Activated CD8-positive, alpha-beta memory T cell treated with anti-CD3 and anti-CD28 coated beads, Interleukin-2, amount 50 U/mL, for 1 hour (primary cell): ENCODE results near the gene ATP2A1.
"Not testable (repeated sequence)": the region's sequence is repeated elsewhere in the genome, so short reads cannot be mapped to it uniquely, and the experiment has no call there.

Experiments used
- DNase-seq: peaks from one replicate; pipeline ENCODE4 v3.0.0-alpha.2; 2020; ENCODE audit errors: extremely low read depth

The ATP2A1 gene

DNA sequence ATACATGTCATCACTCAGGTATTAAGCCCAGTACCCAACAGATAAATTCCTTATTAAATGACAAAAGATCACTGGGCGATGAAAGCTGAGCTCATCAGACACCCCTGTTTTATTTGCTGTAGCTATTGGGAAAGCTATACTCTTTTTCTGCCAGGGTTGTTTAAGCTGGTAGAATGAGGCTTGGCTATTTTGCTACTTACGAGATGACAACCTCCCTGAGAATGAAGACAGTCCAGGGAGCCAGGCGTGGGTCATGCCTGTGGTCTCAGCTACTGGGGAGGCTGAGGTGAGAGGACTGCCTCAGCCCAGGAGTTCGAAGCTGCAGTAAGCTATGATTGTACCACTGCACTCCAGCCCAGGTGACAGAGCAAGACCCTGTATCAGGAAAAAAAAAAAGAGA, 19.0 kb upstream of the ATP2A1 start:
- DNase-seq: no peak

DNA sequence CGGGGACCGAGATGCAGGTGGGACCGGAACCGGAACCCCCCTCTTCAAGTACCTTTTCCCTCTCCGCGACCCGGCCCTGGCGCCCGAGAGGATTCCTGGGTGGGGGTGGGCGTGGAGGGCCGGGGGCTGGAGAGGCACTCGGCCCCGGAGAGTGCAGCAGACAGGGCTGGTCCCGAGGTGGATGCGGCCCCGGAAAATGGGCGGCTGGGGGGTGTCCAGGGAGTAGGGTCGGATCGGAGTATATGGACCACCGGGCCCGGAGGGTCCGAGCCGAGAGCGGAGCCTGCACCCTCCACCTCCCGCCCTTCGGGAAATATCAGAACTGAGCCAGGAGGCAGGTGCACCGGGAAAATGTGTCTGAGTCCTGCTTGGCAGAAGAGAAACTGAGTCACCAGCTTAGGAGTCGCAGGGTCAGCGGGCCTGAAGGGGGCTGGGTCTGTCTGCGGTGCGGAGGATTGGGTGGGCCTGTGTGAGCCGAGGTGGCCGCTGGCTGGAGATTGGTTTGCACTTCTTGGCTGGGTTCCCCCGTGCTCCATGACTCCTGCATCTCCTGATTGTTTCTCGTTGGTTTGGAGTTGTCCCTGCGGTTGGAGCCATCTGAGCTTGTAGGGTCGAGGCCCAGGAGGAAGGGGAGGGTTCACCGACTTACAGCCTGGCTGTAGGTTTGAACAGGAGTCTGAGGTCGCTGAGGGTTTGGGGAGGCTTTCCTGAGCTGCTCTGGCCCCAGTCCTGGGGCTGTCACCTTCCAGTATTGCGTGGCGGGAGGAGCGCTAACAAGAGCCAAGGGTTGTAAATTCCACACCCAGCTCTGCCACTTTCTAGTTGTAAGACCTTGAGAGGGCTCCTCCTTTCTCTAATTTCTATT, 14.1 kb upstream of the ATP2A1 start:
- DNase-seq: no peak

GRCh38 chr16:28865001-28865688, 13.1 kb upstream of the ATP2A1 start:
- no peak for DNase-seq

DNA sequence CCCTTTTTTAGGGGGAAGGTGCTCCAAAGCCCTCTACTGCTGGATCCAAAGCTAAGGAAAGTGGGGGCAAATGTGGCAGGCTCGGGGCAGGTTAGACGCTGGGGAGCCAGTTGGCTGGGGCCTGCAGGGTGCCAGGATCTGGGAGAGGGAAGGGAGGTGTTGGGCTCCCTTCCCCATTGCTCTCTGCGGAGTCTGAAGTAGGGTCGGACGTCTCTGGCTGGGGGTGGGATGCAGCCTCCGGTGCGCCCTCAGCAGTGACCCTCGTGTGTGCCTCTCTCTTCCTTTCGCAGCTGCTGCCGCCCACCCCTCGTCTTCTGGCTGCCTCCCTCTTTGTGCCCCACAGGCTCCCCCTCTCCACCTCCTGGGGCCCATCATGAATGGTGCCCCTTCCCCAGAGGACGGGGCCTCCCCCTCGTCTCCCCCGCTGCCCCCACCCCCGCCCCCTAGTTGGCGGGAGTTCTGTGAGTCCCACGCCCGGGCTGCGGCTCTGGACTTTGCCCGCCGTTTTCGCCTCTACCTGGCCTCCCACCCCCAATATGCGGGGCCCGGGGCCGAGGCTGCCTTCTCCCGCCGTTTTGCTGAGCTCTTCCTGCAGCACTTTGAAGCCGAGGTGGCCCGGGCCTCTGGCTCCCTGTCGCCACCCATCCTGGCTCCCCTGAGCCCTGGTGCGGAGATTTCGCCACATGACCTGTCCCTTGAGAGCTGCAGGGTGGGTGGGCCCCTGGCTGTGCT, 12.4 kb upstream of the ATP2A1 start:
- no peak for DNase-seq

- DNase-seq: no peak
These were observed 11.9 kb upstream of the ATP2A1 start for GRCh38 chr16:28866454-28866804.

DNA sequence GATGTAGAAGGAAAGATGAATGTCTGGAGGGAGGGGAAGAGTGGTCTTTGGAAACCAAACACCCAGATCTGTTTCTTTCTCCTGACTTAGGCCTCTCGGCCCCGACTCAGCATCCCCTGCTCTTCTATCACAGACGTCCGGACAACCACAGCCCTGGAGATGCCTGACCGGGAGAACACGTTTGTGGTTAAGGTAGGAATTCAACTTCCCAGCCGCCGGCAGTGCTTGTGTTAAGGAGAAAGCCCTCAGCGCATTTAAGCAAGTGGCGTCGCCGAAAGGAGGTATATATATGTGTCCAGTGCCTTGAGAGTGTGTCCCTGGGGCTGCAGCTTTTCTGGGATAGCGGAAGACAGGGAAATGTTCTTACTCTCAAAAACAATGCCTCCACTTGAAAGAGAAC, 11.0 kb upstream of the ATP2A1 start:
- no peak for DNase-seq

- not testable (repeated sequence) for DNase-seq
These were observed 10.6 kb upstream of the ATP2A1 start for GRCh38 chr16:28867646-28868045.

DNA sequence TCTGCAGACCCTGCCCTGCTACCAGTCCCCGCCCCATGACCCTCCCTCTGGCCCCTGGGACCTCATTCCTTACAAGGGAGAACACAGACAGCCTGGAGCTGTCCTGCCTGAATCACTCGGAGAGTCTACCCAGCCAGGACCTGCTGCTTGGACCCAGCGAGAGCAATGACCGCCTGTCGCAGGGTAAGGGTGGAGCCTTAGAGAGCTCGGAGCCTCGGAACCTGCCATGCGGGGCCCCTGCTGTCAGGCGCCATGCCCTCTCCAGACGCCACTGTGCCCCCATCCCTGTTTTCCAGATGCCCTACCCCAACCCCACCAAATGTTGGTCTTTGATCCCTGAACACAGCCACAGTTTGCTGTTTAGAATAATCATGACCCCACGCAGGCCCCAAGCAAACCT, 9.1 kb upstream of the ATP2A1 start:
- no peak for DNase-seq

DNA sequence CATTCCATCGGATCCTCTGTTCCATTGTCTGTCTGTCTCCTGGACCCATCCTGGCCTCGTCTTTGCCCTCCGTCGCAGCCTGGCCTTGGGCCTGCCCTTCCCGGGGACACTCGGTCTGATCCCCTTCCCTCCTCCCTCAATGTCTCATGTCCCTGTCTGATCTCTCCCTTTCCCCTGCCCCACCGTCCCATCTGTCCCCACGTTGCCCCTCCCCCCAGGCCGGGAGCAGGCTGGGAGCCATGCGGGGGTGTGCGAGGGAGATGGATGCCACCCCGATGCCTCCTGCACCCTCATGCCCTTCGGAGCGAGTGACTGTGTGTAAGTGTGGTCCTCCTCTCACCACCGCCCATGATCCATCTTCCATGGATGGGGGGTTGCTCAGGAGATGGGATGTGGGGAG, 5.3 kb upstream of the ATP2A1 start:
- no peak for DNase-seq

- no peak for DNase-seq
These were observed 4.6 kb upstream of the ATP2A1 start for GRCh38 chr16:28873543-28874201.

DNA sequence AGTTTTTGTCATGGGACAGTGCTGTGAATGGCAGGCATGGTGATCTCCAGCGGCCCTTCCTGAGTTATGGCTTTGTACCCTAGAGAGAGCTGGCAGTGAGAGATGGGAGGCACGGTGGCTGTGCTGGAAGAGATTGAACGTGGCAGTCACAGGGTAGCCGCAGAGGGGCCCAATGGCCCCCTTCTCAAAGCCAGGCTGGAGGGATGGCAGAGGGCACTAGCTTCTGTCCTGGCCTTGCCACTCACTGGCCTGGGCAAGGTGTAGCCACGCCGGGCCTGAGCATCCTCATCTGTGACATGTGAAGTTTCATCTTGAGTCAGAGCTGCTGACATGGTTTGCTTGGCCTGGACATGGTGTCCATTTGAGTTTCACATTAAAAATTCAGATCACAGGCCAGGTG, 3.9 kb upstream of the ATP2A1 start:
- DNase-seq: no peak

DNA sequence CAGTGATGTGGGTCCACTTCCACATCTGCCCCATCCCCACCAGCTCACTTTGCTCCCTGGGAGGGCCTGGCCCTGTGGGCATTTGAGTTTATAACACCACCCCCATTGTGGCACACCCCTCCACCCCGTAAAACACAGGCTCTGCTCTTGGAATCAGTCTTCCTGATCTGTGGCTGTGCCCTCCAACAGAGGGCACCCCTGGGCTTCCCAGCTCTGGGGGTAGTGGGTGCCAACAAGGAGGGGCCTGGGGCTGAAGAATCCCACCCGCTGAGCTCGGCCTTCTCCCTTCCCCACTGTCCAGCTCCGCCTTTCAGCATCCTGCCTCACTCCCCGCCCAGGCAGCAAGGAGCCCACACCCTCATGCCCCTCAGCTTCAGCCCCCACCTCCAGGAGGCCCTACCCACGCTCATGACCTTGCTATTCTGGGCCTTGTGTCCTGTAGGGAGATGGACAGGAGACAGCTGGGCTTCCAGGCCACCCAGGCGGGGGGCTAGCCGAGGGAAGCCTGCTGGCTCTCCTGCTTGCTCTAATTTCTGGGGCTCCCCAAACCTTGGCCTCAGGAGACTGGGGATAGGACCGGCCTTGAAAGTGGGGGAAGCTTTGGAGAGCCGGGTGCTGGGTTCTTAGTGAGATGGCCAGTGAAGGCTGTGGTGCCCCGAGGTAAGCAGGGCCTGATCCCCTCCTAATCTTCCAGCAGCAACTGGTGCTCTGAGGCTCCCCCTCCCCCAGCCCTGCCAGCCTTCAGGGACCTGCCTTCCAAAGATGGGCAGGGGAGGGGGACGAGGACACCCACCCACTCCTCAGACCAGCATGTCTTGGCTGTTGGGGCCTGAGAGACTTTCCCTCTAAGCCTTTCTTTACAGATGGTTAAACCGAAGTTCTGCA, 2.9 kb upstream of the ATP2A1 start:
- DNase-seq: no peak

GRCh38 chr16:28876019-28876659, 2.1 kb upstream of the ATP2A1 start:
- no peak for DNase-seq

GRCh38 chr16:28876973-28877654, 1.2 kb upstream of the ATP2A1 start:
- DNase-seq: no peak

DNA sequence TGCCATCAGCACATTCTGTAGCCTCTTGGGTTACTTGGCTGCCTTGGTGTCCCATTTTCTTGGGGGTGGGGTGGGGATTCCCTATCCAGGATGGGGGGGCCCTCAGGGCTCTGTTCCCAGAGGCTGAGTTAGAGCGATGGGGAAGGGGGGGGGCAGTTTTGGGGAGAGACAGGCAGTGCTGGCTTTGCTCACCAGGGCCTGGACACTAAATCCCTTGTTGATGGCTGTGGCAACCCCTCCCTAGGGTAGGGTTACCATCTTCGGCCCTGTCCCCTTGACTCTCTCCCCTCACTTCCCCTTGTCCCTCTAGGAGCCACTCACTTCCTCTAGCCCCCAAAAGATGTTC, 660 bp upstream of the ATP2A1 start:
- no peak for DNase-seq

DNA sequence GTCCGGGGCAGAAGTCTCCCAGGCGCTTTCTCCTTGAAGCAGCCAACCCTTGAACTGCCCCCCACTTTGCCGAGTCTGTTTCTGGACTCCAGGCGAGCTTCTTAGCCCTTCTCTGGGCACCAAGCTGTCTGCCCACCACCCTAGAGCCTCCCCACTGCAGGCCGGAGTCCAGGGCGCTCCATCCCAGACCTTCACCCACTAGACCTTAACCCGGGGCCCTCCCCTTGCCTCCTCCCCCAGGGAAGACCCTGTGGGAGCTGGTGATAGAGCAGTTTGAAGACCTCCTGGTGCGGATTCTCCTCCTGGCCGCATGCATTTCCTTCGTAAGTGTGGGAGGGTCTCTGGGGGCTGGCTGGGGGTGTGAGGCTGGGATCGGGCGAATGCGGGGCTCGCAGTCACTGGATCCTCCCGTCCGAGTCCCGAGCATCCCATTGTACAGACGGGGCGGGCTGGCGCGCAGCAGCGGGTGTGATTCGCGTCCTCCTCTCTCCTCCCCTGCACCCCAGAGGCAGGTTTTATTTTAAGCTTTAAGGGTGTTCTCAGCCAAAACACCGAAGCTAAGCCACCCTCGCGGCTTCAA, 1.1 kb downstream of the ATP2A1 start:
- no peak for DNase-seq

DNA sequence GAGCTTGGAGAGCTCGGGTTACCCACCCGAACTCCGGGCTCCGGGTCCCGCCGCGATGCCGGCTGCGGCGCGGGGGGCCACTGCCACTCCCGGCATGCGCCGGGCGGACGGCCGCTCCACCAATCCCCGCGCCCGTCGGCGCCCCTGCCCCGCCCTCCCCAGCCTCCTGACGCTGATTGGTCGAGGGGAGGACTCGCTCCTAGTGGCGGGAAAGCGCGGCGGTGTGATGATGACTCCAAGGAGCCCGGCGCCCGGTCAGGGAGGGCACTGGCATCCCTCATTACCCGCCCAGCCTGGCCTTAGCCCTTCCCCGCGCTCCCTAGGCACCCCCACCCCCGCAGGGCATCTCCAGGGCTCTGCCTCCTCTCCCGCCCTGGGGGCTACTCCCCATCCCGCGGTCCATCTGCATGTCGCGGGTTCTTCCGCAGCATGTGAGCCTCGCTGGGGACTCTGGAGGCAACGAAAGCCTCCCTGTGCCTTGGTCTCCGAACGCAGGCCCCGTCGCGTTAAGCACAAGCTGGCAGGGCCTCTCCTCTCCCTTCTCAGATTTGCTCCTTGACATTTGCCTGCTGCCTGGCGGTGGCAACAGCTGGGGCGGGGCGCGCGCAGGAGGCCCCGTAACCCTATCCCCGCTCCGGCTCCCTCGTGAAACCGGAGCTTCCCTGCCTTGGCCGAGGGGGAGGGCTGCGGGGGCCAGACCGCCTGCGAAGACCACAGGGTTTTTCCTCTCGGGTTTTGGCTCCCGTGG, 1.7 kb downstream of the ATP2A1 start:
- DNase-seq: peak; percentile 62

- DNase-seq: no peak
These were observed 2.3 kb downstream of the ATP2A1 start for GRCh38 chr16:28880589-28880915.

GRCh38 chr16:28880955-28881354, 2.7 kb downstream of the ATP2A1 start:
- DNase-seq: no peak
